Measurements from ENCODE around the gene KLHL29.

KLHL29 gene

DNA sequence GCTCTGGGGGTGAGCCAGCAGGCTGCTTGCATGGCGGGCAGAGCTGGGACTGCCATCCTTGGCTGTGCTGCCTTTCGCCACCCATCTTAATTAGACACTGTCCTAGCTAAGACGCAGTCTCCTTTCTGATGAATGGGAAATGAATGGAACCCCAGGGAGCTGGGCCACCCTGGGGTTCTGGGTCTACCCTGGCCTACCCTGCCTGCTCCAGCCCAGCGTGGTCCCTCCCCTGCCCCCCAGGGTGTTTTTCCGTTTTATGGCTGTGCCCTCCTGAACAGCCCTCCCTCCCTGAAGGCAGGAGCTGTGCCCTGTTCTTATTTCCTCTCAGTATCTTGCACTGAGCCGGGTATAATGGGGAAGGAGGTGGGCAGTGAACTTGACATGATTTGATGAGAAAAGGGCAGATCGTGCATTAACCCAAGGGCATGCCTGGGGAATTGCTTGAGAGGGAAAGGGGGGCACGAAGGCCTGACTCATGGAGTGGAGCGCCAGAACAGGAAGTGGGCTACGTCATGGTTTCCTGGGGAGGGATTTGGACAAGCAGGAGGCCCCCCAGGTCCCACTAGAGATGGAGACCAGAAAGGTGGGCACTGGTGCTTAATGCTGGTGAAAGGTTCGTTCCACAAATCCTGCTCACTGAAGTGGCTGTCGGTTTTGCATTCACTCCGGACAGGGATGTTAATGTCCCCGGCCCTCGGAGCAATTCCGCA lies 165.0 kb downstream of the KLHL29 start:
- no peak for DNase-seq (ENCODE audit: low read depth in 2 of 2)

DNA sequence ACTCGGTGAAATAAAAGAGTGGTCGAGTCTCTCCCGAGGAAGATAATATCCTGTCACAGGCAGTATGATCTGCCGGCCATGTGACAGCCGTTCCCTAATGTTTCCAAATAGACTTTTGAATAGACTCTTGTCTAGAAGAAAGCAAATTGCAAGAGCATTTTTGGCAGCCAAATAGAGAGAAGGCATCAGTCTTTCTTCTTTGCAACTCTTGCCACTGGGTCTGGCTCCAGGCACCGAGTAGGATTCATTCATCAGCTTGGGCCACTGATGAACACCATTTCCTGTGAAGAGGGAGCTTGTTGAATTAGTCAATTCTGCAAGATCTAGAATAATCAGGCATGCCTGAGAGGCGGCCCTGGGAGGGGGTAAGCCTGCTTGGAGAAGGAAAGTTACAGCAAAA lies 165.6 kb downstream of the KLHL29 start:
- no peak for DNase-seq (ENCODE audit: low read depth in 2 of 2)

- no peak for DNase-seq (ENCODE audit: low read depth in 2 of 2)
These were observed 166.9 kb downstream of the KLHL29 start for GRCh38 chr2:23551875-23552274.

DNA sequence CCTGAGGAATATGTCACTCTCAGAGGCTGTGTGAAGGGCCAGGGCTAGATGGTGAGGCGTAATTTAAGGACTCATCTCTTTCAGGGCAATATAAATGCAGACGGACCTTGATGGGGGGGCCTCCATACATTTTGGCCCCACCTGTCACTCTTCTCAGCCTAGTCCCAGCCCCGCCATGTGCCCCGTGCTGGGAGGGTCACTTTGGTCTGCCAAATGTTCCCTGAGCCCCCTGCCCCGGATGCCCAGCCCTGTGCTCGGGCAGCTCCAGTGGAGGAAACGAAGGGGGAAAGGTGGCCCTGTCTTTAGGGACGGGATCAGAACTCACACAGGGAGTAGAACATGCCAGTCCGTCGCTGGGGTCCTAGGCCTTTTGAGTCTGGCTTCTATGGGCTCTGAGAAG lies 168.6 kb downstream of the KLHL29 start:
- DNase-seq (ENCODE audit: low read depth in 2 of 2) = no peak

DNA sequence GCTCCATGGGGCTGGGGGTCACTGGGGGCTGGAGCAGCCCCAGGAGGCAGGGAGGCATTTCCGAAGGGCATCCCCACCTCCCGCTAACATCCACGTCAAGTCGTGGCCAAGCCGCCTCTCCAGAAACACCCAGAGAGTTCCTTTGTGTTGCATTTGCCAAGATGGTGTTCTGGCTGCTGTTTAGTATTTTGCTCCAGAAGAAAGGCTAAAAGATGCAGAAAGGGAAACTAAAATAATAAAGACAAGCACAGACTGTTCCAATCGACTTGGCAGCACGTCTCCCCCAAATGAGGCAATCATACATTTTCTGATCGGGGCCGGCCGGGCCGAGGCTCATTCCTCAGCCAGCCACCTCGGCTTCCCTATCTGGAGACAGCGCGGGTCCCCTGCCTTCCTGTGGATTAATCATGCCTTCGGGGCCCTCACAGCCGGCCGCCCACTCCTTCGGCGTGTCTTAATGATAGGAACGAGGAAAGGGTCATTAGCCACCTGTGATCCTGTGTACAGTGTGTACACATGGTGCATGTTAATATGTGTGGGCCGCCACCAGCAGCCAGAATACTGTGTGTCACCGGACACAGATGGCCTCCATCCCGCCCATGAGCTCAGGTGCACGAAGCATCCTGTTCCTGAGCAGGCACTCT lies 169.2 kb downstream of the KLHL29 start:
- DNase-seq (ENCODE audit: low read depth in 2 of 2) = no peak

- no peak for DNase-seq (ENCODE audit: low read depth in 2 of 2)
These were observed 171.0 kb downstream of the KLHL29 start for GRCh38 chr2:23555944-23556343.

- DNase-seq (ENCODE audit: low read depth in 2 of 2) = no peak
These were observed 171.9 kb downstream of the KLHL29 start for GRCh38 chr2:23556929-23557328.

DNA sequence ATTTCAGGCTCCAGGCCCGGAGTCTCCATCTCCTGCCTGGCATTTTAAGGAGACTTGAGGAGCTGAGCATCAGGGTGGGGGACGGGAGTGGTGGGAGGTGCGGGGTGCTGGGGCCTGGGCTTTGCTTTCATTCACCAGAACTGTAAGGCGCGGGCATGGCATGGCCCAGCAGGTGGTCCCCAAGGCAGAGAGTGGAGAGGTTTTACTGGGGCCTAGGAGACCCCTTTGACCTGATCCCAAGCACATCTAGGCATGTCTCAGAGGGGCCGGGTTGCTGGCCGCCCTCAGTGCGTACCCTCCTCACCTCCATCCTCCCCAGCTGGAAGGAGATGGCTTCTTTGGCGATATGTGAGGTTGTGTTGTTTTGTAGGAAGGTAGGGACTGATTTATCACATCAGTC lies 172.5 kb downstream of the KLHL29 start:
- DNase-seq (ENCODE audit: low read depth in 2 of 2) = no peak

GRCh38 chr2:23559561-23560239 lies 174.7 kb downstream of the KLHL29 start:
- DNase-seq (ENCODE audit: low read depth in 2 of 2) = no peak

DNA sequence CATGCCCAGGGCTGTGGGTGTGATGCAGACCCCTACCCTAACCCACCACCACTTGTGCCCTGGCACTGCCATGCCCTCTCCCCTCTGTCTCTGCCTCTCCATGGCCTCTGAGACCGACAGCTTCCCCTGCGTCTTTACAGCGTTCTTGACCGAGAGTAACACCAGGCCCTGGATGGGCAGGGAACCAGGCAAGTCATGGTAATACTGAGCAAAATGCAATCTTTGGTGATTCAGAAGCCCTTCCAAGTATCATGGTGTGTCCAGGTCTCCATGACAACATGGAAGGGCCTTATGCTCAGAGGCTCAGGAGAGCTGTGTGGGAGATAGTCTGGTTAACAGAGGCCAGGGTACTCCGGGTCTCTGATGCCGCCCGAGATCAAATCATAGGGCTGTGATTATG lies 176.1 kb downstream of the KLHL29 start:
- no peak for DNase-seq (ENCODE audit: low read depth in 2 of 2)

GRCh38 chr2:23561544-23561943 lies 176.6 kb downstream of the KLHL29 start:
- DNase-seq (ENCODE audit: low read depth in 2 of 2) = no peak

DNA sequence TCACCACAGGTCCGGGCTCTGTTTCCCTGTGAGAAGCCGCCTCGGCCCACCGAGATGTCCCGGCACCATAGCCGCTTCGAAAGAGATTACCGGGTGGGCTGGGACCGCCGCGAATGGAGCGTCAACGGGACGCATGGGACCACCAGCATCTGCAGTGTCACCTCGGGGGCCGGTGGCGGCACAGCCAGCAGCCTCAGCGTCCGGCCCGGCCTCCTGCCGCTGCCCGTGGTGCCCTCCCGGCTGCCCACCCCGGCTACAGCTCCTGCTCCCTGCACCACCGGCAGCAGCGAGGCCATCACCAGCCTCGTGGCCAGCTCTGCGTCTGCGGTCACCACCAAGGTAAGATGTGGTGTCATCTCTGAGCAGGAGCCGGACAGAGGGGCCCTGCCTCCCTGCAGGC lies 177.2 kb downstream of the KLHL29 start:
- no peak for DNase-seq (ENCODE audit: low read depth in 2 of 2)

GRCh38 chr2:23563151-23563550 lies 178.2 kb downstream of the KLHL29 start:
- no peak for DNase-seq (ENCODE audit: low read depth in 2 of 2)

- no peak for DNase-seq (ENCODE audit: low read depth in 2 of 2)
These were observed 179.0 kb downstream of the KLHL29 start for GRCh38 chr2:23563673-23564614.

DNA sequence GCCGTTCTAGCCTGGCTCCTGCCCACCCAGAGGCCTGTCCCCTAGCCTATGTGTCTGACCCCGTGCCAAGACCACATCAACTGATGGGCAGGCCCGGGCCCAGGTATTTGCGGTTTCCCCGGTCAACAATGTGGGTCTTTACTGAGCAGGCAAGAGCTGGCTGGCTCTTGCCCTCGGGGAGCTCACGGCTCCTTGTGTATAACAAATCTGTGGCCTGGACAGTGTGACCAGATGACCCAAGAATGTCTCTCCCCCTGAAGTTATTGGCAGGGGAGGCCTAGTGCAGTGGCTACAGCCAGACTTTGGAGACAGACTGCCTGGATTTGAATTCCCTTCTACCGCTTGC lies 179.6 kb downstream of the KLHL29 start:
- DNase-seq (ENCODE audit: low read depth in 2 of 2) = no peak

GRCh38 chr2:23565374-23565773 lies 180.4 kb downstream of the KLHL29 start:
- DNase-seq (ENCODE audit: low read depth in 2 of 2) = no peak

DNA sequence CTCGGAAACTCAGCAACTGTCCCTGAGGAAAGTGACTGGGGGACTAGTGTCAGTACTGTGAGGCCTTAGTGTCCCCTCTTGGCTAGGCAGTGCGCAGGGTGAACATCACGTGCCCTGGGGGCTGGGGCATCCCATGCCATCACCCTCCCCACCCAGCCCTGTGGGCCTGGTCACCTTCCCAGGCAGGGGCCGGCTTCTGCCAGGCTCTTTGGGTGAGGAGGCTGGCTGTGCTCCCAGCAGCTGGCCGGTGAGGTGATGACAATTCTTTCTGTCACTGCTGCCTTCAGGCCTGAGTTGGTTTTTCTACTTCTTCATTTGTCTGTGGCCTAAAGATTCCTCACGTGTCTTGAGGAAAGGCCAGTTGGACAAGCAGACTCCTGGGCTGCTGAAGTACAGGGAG lies 180.8 kb downstream of the KLHL29 start:
- DNase-seq (ENCODE audit: low read depth in 2 of 2) = no peak

DNA sequence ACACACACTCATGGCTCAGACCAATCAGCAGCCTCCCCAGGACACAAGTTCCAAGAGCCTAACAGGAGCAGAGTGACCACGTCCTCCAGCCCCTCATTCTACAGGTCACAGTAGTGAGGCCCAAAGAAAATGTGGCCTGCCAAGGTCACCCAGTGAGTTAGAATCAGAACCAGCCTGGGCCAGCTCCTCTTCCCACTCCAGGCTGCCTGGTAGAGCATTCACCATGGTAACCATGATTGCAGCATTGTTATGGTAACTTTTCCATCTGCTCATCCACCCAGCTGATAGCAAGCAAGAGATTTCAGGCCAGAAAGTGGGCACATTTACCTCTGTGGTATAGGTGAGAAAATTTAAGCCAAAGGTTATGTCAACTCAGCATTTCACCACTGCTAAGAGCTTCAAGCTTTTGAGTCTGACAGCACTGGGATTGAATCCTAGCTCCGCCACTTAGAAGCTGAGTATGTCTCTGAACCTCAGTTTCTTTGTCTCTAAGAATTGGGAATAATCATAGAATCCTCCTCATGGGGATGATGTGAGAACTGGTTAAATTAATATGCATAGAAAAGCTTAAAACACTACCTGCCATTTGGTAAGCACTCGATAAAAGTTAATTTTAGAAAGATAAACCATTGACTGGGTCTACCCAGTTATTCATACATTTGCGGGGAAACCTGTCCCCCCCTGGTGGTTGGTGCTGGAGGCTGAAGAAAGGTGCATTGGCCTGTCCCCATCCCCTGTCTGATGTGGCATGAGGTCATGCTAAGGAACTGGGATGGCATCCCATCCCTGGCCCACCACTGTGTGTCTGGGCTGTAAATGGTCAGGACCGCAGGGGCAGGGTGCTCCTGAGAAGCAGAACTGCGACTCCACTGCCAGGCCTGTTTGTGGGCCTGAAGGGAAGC lies 181.5 kb downstream of the KLHL29 start:
- peak in 1 of 2 experiments; percentile 9 for DNase-seq (ENCODE audit: low read depth in 2 of 2)

DNA sequence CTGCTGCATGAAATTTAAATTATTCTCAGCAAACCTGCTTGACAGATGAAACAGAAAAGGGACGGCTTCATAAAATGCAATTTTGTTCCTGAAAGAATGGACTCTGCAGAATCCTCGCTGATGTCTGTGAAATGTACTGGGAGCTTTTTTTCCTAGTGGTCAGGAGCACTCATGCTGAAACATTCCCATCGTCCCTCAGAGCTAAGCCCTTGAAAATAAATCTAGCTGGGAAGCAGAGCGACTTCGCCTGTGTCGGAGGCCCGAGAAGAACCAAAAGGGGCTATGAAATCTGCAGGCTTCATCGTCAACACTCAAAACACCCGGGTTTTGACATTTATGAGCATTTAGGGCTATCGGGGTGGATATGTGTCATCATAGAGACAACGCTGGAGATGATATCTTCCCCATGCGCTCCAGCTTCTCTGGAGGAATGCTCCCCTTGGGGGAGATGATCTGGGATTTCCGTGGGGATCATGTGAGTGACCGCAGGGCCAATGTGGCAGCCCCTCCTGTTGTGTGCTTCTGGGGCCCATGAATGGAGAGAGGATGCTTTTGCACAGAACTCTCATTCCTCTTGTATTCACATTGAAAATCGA lies 182.3 kb downstream of the KLHL29 start:
- DNase-seq (ENCODE audit: low read depth in 2 of 2) = no peak

GRCh38 chr2:23568211-23568610 lies 183.2 kb downstream of the KLHL29 start:
- no peak for DNase-seq (ENCODE audit: low read depth in 2 of 2)

Measured in stimulated activated CD4-positive, alpha-beta T cell treated with anti-CD3 and anti-CD28 coated beads, Interleukin-12 subunit alpha, Interleukin-12 subunit beta, amount 100 ng/mL, for 24 hours (primary cell).